Skeletal muscle tissue (tissue), 4 donors: ENCODE measurements around the gene RRAD. TPM values are rescaled to one million over a fixed set of nuclear protein-coding genes. Genes with fewer than 3 reads are reported as not detected.
"Not testable (repeated sequence)": the region's sequence is repeated elsewhere in the genome, so short reads cannot be mapped to it uniquely, and the experiment has no call there.

Source experiments
- H3K27ac ChIP-seq: one replicate; pipeline ENCODE4 v1.7.0; 2013; ENCODE audit warnings: mild to moderate bottlenecking, low read depth, low read length, inconsistent platforms
- H3K27me3 ChIP-seq, 3 donors: one replicate each; pipeline ENCODE4 v1.7.0; 2013; ENCODE audit warnings: low read length in 3 of 3; ENCODE audit not compliant: control insufficient read depth in 3 of 3, insufficient read depth in 3 of 3
- H3K36me3 ChIP-seq, 3 donors: one replicate each; pipeline ENCODE4 v1.7.0; 2013; ENCODE audit warnings: low read length in 3 of 3; ENCODE audit not compliant: control insufficient read depth in 3 of 3, insufficient read depth in 3 of 3
- H3K4me1 ChIP-seq, 3 donors: one replicate each; pipeline ENCODE4 v1.7.0; 2013; ENCODE audit warnings: low read length in 3 of 3, mild to moderate bottlenecking in 3 of 3; ENCODE audit not compliant: control insufficient read depth in 3 of 3, insufficient read depth in 3 of 3
- H3K4me3 ChIP-seq, 3 donors: one replicate each; pipeline ENCODE4 v1.7.0; 2013; ENCODE audit warnings: low read length in 3 of 3
- H3K9ac ChIP-seq, 3 donors: one replicate each; pipeline ENCODE4 v1.7.0; 2013; ENCODE audit warnings: low read length in 3 of 3, mild to moderate bottlenecking in 3 of 3, moderate library complexity in 2 of 3, low read depth in 1 of 3
- H3K9me3 ChIP-seq, 3 donors: one replicate each; pipeline ENCODE4 v1.7.0; 2013; ENCODE audit warnings: low read length in 3 of 3; ENCODE audit not compliant: control insufficient read depth in 3 of 3
- total RNA-seq: library from RNA; depleted of rRNA; stranded (reverse); fragments of >200 nt; gene quantifications from one replicate; pipeline ENCODE4 v1.2.3, GENCODE V29; 2014
- donor health status: Osteomylitis.

The RRAD gene
- total RNA-seq, 1 donor from 2014 or later, result 19.3 TPM

DNA sequence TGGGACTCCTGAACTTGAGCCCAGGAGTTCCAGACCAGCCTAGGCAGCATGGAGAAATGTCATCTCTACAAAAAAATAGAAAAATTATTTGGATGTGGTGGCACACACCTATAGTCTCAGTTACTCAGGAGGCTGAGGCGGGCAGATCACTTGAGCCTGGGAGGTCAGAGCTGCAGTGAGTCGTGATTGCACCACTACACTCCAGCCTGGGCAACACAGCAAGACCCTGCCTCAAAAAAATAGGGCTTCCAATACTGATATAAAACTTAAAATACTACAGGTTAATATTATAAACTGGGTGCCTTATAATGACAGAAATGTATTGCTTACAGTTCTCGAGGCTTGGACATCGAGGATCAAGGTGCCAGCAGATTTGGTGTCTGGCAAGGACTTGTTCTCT is 20.6 kb upstream of the RRAD start:
- peaks cover 26 to 31% (median 31%) of the 10 kb centered on the region in 3 donors for H3K36me3 ChIP-seq
- no peak overlapping the region for H3K27ac ChIP-seq
- H3K4me1 ChIP-seq, result peaks cover 9 to 27% (median 12%) of the 10 kb centered on the region in 3 donors
- H3K9me3 ChIP-seq, result no peaks in the 10 kb centered on the region
- no peak overlapping the region for H3K9ac ChIP-seq
- H3K27me3 ChIP-seq, result peaks cover 0 to 3% (median 0%) of the 10 kb centered on the region in 3 donors
- H3K4me3 ChIP-seq, result no peak overlapping the region

DNA sequence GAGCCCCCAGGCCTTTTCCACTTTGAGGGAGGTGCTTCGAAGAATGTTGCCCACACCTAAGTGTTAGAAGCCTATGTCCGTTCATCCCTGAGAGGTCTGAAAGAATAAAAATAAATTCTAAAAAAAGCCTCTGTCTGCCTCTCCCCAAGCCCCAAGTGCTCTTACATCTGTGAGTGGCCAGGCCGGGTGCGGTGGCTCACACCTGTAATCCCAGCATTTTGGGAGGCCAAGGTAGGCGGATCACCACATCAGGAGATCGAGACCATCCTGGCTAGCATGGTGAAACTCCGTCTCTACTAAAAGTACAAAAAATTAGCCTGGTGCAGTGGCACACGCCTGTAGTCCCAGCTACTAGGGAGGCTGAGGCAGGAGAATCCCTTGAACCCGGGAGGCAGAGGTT is 19.6 kb upstream of the RRAD start:
- H3K27ac ChIP-seq, H3K4me3 ChIP-seq, H3K9me3 ChIP-seq, H3K27me3 ChIP-seq, H3K9ac ChIP-seq: not testable (repeated sequence)
- Histone ChIP-seq H3K4me1 (peaks cover 6 to 24% (median 14%) of the 10 kb centered on the region in 3 donors), H3K36me3 (peaks cover 35 to 41% (median 41%) of the 10 kb centered on the region in 3 donors)

DNA sequence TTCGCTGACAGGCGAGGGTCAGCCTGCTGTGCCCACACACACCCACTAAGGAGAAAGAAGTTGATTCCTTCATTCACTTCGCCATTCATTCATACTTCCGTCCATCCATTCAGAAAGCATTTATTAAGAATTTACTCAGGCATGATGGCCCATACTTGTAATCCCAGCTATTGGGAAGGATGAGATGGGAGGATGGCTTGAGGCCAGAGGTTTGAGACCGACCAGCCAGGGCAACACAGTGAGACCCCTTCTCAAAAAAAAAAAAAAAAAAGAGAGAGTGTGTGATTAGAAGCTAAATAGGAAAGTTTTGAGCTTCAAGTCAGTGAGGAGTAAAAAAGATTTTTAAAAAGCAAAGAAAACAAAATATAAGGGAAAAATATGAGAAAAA is 18.7 kb upstream of the RRAD start:
- H3K9ac ChIP-seq, result no peak overlapping the region
- H3K27me3 ChIP-seq, result no peaks in the 10 kb centered on the region
- H3K9me3 ChIP-seq, result no peaks in the 10 kb centered on the region
- H3K36me3 ChIP-seq, result peaks cover 40 to 50% (median 50%) of the 10 kb centered on the region in 3 donors
- H3K4me3 ChIP-seq, result no peak overlapping the region
- H3K27ac ChIP-seq, result no peak overlapping the region
- H3K4me1 ChIP-seq, result peaks cover 6 to 16% (median 11%) of the 10 kb centered on the region in 3 donors

DNA sequence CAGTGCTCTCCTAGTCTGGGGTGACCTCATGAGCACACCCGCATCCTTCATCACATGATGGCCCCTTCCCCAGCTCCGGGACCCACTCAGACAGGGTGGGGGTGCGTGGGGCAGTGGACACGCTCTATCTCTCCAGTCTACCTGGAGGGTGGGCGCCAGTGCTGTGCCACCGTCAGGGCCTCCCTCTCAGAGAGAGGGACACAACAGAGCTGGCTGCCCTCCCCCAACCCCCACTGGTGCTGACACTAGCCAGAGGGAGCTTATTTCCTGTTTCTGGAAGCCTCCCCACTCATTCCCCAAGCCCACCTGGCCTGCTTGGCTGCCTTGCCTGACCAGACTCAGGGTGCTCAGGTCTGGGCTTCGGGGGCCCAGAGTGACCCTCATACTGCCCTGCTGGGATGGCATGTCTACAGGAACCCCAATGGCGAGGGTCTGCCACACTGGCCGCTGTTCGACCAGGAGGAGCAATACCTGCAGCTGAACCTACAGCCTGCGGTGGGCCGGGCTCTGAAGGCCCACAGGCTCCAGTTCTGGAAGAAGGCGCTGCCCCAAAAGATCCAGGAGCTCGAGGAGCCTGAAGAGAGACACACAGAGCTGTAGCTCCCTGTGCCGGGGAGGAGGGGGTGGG is 18.2 kb upstream of the RRAD start:
- Histone ChIP-seq H3K27me3 (no peaks in the 10 kb centered on the region), H3K9ac (no peak overlapping the region), H3K4me1 (peaks cover 6 to 16% (median 10%) of the 10 kb centered on the region in 3 donors), H3K36me3 (peaks cover 45 to 55% (median 54%) of the 10 kb centered on the region in 3 donors), H3K9me3 (no peaks in the 10 kb centered on the region), H3K27ac (no peak overlapping the region), H3K4me3 (no peak overlapping the region)

DNA sequence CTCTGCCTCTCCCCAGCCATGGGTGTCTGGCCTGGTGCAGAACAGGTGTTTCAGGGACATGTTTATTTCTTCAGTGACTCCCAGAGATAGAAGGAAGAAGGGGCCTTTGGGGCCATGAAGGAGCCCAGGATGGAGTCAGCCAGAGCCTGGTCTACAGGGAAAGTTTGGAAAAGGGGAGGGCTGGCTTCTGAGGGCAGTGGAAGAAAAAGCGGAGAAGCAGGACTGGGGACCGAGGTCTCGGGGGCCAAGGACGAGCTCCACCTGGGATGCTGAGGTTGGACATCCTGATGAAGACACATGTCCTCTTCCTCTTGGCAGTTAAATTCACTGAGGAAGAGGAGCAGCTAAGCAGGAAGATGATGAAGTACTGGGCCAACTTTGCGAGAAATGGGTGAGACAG is 17.6 kb upstream of the RRAD start:
- no peaks in the 10 kb centered on the region for H3K9me3 ChIP-seq
- peaks cover 6 to 19% (median 6%) of the 10 kb centered on the region in 3 donors for H3K4me1 ChIP-seq
- H3K27me3 ChIP-seq, result no peaks in the 10 kb centered on the region
- H3K9ac ChIP-seq, result no peak overlapping the region
- H3K27ac ChIP-seq, result no peak overlapping the region
- peaks cover 50 to 61% (median 58%) of the 10 kb centered on the region in 3 donors for H3K36me3 ChIP-seq
- no peak overlapping the region for H3K4me3 ChIP-seq

DNA sequence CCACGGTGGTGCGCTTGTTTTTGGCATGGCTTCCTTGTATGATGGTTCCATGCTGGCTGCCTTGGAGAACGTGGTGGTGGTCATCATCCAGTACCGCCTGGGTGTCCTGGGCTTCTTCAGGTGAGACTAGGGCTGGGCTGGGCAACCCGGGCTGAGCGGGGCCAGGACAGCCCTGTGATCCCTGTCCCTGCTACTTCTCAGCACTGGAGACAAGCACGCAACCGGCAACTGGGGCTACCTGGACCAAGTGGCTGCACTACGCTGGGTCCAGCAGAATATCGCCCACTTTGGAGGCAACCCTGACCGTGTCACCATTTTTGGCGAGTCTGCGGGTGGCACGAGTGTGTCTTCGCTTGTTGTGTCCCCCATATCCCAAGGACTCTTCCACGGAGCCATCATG is 14.9 kb upstream of the RRAD start:
- H3K9me3 ChIP-seq, result no peaks in the 10 kb centered on the region
- no peaks in the 10 kb centered on the region for H3K27me3 ChIP-seq
- H3K27ac ChIP-seq, result no peak overlapping the region
- peaks cover 59 to 71% (median 67%) of the 10 kb centered on the region in 3 donors for H3K36me3 ChIP-seq
- H3K4me1 ChIP-seq, result peaks cover 21 to 38% (median 26%) of the 10 kb centered on the region in 3 donors
- H3K4me3 ChIP-seq, result no peak overlapping the region
- H3K9ac ChIP-seq, result no peak overlapping the region

DNA sequence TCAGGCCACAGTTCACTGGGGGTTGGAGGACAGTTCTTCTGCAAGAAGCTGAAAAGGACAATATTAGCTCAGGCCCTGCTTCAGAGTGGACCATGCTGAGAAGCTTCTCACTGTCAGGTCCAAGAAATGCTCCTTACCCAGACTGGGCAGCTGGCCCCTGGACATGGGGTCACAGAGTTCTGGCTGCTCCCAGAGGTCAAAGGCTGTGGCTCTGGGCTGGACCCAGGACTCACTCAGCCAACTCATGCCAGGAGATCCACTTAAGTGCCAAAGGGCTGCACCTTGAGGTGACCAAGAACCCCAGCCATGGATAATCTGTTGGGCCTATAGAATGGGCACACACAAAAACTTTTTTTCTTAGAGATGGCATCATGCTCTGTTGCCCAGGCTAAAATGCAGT is 14.0 kb upstream of the RRAD start:
- H3K27me3 ChIP-seq, result no peaks in the 10 kb centered on the region
- H3K9ac ChIP-seq, result no peak overlapping the region
- H3K4me1 ChIP-seq, result peaks cover 22 to 41% (median 29%) of the 10 kb centered on the region in 3 donors
- H3K9me3 ChIP-seq, result no peaks in the 10 kb centered on the region
- no peak overlapping the region for H3K4me3 ChIP-seq
- peaks cover 59 to 74% (median 67%) of the 10 kb centered on the region in 3 donors for H3K36me3 ChIP-seq
- H3K27ac ChIP-seq, result no peak overlapping the region

DNA sequence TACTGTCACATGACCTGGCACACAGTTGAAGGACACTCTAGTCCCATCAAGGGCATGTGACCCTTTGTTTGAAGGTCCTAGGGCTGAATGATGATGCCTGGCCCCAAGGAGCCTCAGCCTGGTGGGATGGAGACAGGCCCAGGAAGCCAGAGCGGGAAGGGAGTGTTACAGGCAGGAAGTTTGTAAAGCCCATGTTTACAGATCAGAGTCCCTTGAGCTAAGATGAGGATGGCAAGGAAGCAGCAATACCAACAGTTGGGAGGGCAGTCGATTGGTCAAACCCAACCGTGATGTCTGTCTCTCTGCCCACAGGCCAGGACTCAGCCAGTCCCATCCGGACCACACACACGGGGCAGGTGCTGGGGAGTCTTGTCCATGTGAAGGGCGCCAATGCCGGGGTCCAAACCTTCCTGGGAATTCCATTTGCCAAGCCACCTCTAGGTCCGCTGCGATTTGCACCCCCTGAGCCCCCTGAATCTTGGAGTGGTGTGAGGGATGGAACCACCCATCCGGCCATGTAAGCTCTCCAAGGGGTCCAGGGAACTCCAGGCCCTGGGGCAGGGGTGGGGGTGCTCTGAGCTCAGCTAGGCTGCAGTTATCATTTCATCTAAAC is 12.5 kb upstream of the RRAD start:
- H3K27me3 ChIP-seq, result no peaks in the 10 kb centered on the region
- peak overlapping the region in 2 of 3 donors; percentile 28 to 45 for H3K9ac ChIP-seq
- no peaks in the 10 kb centered on the region for H3K9me3 ChIP-seq
- peaks cover 52 to 64% (median 55%) of the 10 kb centered on the region in 3 donors for H3K36me3 ChIP-seq
- H3K4me3 ChIP-seq, result no peak overlapping the region
- H3K4me1 ChIP-seq, result peaks cover 32 to 53% (median 38%) of the 10 kb centered on the region in 3 donors
- peak overlapping the region; percentile 9 for H3K27ac ChIP-seq

DNA sequence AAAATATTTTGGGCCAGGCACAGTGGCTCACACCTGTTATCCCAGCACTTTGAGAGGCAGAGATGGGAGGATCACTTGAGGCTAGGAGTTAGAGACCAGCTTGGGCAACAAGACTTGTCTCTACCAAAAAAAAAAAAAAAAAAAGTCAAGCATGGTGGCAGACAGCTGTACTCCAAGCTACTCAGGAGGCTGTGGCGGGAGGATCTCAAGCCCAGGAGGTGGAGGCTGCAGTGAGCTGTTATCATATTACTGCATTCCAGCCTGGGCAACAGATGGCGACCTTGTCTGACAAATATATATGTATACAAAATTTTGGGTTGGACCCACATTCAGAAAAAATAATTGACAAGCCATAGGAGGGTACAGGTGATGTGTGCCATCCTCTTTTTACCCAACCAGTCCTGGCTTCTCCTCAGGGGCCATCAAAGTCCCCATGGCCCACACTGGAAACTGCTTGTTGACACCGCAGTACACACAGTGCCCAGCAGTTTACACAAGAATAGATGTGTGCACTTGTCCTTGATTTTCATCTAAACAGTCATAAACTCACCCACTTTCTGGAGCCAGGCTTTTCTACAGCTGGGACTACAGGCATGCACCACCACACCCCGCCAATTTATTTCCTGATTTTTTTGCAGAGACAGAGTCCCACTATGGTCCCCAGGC is 11.7 kb upstream of the RRAD start:
- Histone ChIP-seq H3K4me3 (peak overlapping the region in 2 of 3 donors; percentile 31 to 99), H3K9me3 (no peaks in the 10 kb centered on the region), H3K36me3 (peaks cover 53 to 63% (median 55%) of the 10 kb centered on the region in 3 donors), H3K4me1 (peaks cover 39 to 61% (median 47%) of the 10 kb centered on the region in 3 donors), H3K27me3 (no peaks in the 10 kb centered on the region), H3K27ac (peak overlapping the region; percentile 99), H3K9ac (peak overlapping the region; percentile 28 to 100 (median 100))

DNA sequence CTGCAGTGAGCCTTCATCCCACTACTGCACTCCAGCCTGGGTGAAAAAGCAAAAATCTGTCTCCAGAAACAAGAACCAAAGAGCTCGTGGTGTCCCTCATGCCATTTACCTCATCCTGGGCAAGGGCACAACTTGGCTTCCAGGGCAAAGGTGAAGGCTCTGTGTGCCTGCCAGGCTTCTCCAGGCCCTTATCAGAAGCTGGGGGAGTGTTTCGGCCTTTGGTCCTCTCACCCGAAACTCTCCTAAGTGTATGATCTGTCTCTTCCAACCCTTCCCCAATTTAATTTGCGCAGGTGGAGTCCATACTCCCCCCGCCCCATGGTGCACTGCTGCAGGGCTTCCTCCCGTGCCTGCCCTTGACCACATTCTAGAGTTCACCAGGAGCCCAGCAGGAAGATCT is 11.1 kb upstream of the RRAD start:
- peaks cover 39 to 63% (median 48%) of the 10 kb centered on the region in 3 donors for H3K4me1 ChIP-seq
- no peaks in the 10 kb centered on the region for H3K9me3 ChIP-seq
- peak overlapping the region; percentile 99 to 100 (median 100) for H3K9ac ChIP-seq
- H3K27ac ChIP-seq, result peak overlapping the region; percentile 99
- H3K36me3 ChIP-seq, result peaks cover 53 to 58% (median 53%) of the 10 kb centered on the region in 3 donors
- H3K4me3 ChIP-seq, result peak overlapping the region; percentile 86 to 100 (median 99)
- H3K27me3 ChIP-seq, result no peaks in the 10 kb centered on the region
